Testis (tissue), 3 donors: ENCODE measurements around the gene GET4. TPM values are rescaled to one million over a fixed set of nuclear protein-coding genes. Genes with fewer than 3 reads are reported as not detected.

Experiments
- DNase-seq: peaks from one replicate; pipeline ENCODE4 v3.0.0-alpha.2; 2019
- H3K27ac ChIP-seq, 2 donors: fragments of 200-600 bp; sonication (generic); one replicate each; pipeline ENCODE4 v1.5.1; 2019
- H3K27me3 ChIP-seq: fragments of 200-600 bp; sonication (generic); one replicate; pipeline ENCODE4 v1.5.1; 2019
- H3K36me3 ChIP-seq: fragments of 200-600 bp; sonication (generic); one replicate; pipeline ENCODE4 v1.5.1; 2017; ENCODE audit warnings: low read depth; ENCODE audit errors: missing control alignments
- H3K4me1 ChIP-seq: fragments of 200-600 bp; sonication (generic); one replicate; pipeline ENCODE4 v1.5.1; 2019
- H3K4me3 ChIP-seq, 2 donors: fragments of 200-600 bp; sonication (generic); one replicate each; pipeline ENCODE4 v1.5.1; 2017 to 2019
- H3K9me3 ChIP-seq: fragments of 200-600 bp; sonication (generic); one replicate; pipeline ENCODE4 v1.5.1; 2017
- POLR2A ChIP-seq: fragments of 450-650 bp; IDR thresholded peaks from one replicate; pipeline ENCODE4 v1.6.1; 2017; ENCODE audit warnings: antibody characterized with exemption, mild to moderate bottlenecking, moderate library complexity
- WGBS, 2 donors: methylation state at CpG; one replicate each; pipeline ENCODE4 v1.1.5; 2018; 5-methylcytosine and 5-hydroxymethylcytosine counted together
- intact Hi-C: fragments of 100-400 bp; cut with DNase I; formaldehyde crosslinking; loops from one replicate; pipeline ENCODE4 v1.15.1; 2023; ENCODE audit warnings: low total_unique reads
- polyA plus RNA-seq: library from polyadenylated mRNA; stranded (reverse); fragments of 350-450 nt; fragmentation: Illumina TruSeq; extraction: RNeasy Lipid Tissue Mini Kit (QIAGEN cat#74804); gene quantifications from one replicate; pipeline ENCODE4 v1.2.3, GENCODE V29; 2014; ENCODE audit warnings: low read depth, low replicate concordance; ENCODE audit not compliant: insufficient read depth
- total RNA-seq, 2 donors: library from RNA; depleted of rRNA; stranded (reverse); fragments of >200 nt; gene quantifications; one replicate each; pipeline ENCODE4 v1.2.3, GENCODE V29; 2016
- TF ChIP-seq, protein P1 (sequence below), 3 experiments: fragments of 450-650 bp in 2 of 3; fragments of 200-600 bp in 1 of 3; sonication (generic) in 1 of 3; IDR thresholded peaks; one replicate each; pipeline ENCODE4 v1.5.1; 2016 to 2019; ENCODE audit warnings: antibody characterized with exemption in 3 of 3, mild to moderate bottlenecking in 2 of 3, moderate library complexity in 1 of 3

The GET4 gene
- total and polyA plus RNA-seq, 3 donors from 2014 or later: 89.0 to 141 (median 128) TPM

DNA sequence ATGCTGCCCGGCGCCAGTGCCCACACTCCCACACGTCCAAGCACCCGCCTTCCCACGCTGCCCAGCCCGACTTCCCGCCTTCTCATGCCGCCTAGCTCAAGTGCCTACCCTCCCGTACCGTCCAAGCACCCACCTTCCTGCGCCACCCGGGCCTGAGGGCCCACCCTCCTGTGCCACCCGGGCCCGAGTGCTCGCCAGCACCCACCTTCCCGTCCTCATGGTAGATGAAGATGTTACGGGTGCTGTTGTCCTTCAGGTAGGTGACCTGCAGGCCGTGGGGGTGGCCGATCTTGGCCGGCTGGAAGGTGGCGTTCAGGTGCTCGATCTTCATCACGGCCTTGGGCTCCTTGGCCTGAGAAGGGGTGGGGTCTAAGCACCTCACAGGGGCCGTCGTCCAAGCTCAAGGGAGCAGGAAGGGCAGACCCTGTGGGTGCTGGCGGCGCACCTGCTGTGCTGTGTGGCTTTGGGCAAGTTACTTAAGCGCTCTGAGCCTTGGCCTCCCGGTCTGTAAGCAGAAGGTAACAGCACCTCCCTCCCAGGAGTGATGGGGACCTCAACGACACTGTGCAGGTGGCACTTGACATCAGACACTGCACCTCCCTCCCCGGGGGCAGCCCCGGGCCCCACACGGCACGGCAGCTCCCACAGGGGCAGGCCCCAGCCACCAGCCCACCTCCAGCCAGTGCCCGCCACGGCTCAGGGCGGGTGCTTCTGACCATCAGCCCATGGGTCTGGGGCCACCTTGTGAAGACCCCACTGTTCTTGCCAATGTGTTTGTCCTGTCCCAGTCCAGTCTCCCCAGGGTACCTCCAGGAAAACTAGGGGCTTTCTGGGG lies 27.8 kb downstream of the GET4 start:
- peaks cover 9% of the 10 kb centered on the region for H3K4me1 ChIP-seq

DNA sequence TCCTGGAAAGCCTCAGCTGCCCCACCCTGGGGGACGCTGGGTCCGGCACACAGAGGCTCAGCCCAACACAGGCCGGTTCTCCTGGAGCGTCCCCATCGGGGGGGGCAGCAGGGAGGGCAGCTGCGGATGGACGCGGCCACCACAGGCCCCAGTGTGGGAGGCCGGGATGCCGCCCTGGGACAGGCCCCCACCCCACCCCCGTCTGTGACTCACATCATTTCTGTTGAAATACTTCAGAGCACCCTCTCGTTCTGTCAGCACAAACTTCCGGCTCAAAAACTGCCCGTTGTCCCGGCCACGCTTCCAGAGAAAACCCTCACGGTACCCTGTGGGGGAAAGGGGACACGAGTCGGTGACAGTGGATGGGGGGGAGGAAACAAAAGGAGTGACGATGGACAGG lies 28.5 kb downstream of the GET4 start:
- intact Hi-C loops: no loop called here
- H3K27me3 ChIP-seq: no peaks in the 10 kb centered on the region
- H3K4me3 ChIP-seq: no peak overlapping the region
- no peak for DNase-seq
- no peaks in the 10 kb centered on the region for H3K9me3 ChIP-seq
- H3K27ac ChIP-seq: no peak overlapping the region
- peaks cover 9% of the 10 kb centered on the region for H3K4me1 ChIP-seq
- TF ChIP-seq POLR2A: no peak
- TF ChIP-seq, protein P1, sequence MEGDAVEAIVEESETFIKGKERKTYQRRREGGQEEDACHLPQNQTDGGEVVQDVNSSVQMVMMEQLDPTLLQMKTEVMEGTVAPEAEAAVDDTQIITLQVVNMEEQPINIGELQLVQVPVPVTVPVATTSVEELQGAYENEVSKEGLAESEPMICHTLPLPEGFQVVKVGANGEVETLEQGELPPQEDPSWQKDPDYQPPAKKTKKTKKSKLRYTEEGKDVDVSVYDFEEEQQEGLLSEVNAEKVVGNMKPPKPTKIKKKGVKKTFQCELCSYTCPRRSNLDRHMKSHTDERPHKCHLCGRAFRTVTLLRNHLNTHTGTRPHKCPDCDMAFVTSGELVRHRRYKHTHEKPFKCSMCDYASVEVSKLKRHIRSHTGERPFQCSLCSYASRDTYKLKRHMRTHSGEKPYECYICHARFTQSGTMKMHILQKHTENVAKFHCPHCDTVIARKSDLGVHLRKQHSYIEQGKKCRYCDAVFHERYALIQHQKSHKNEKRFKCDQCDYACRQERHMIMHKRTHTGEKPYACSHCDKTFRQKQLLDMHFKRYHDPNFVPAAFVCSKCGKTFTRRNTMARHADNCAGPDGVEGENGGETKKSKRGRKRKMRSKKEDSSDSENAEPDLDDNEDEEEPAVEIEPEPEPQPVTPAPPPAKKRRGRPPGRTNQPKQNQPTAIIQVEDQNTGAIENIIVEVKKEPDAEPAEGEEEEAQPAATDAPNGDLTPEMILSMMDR (IDR thresholded peaks at IDR 0.05): no peak
- WGBS, 2 donors: 62 to 71% methylated on average over 15 to 20 of the region's 20 CpGs
- H3K36me3 ChIP-seq: no peaks in the 10 kb centered on the region

More for the DNA sequence above, 27.8 kb downstream of the GET4 start:
- Histone ChIP-seq H3K4me3 (no peak overlapping the region), H3K9me3 (no peaks in the 10 kb centered on the region), H3K27me3 (no peaks in the 10 kb centered on the region), H3K36me3 (no peaks in the 10 kb centered on the region), H3K27ac (no peak overlapping the region)
- intact Hi-C loops: no loop called here
- 84 to 89% methylated on average over 22 to 37 of the region's 37 CpGs for WGBS, 2 donors
- TF ChIP-seq, protein P1 (IDR thresholded peaks at IDR 0.05): no peak
- TF ChIP-seq POLR2A: no peak
- no peak for DNase-seq

DNA sequence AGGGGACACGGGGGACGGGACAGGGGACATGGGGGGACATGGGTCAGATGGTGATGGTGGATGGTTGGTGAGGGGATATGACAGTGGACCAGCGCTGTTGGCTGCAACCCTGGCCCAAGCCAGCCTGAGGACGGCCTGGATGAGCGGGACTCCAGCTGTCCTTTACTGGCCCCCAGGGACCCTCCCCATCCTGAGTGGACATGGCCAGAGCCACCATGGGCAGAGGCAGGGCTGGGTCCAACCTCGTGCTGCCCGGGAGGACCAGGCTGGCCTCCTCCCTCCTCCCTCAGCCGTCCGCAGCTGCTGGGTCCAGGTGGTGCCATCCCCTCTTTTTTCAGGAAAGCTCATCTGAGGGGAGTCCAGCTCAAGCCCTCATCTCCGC lies 30.4 kb downstream of the GET4 start:
- TF ChIP-seq, protein P1 (IDR thresholded peaks at IDR 0.05): no peak
- TF ChIP-seq POLR2A: no peak
- no peaks in the 10 kb centered on the region for H3K36me3 ChIP-seq
- DNase-seq: no peak
- H3K4me1 ChIP-seq: peaks cover 9% of the 10 kb centered on the region
- intact Hi-C loops: no loop called here
- WGBS, 2 donors: 67 to 73% methylated on average over 3 to 10 of the region's 10 CpGs
- no peaks in the 10 kb centered on the region for H3K9me3 ChIP-seq
- no peak overlapping the region for H3K27ac ChIP-seq
- H3K27me3 ChIP-seq: no peaks in the 10 kb centered on the region
- no peak overlapping the region for H3K4me3 ChIP-seq

DNA sequence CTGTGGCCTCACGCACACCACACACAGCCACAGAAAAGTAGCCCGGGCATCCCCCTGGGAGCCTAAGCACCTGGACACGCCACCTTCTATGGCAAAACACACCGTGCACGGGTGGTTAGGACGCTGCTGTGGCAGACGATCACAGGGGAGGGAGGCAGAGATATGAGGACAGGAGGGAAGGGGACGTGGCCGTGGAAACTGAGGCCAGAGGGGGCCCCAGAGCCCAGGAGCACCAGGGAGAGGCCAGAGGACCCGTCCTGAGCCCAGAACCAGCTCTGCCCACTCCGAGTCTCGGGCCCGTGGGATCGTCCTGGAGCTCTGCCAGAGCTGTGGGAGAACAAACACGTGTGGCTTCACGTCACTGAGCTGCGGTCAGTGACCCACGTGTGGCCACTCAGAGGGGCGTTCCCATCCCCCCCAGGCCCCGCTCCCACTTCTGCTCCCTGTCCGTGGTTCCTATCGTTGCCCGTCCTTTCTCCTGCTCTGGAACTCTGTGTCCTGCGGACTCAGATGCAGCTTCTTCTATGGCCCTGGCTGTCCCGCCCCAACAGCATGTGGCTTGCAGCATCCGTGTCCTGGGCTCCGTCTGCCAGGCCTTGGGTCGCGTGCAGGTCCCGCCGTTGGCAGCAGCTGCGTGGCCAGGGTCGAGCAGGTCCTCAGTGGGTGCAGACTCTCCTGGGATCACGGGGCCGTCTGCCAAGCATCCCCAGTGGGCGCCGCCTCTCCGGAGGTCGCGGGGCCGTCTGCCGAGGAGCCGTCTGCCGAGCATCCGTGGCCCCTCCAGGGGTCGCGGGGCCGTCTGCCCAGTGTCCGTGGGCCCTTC lies 31.0 kb downstream of the GET4 start:
- WGBS, 2 donors: 38 to 58% methylated on average over 5 to 48 of the region's 49 CpGs
- H3K27me3 ChIP-seq: no peaks in the 10 kb centered on the region
- TF ChIP-seq, protein P1 (IDR thresholded peaks at IDR 0.05): no peak
- no peak for TF ChIP-seq POLR2A
- intact Hi-C loops: no loop called here
- no peaks in the 10 kb centered on the region for H3K9me3 ChIP-seq
- H3K4me1 ChIP-seq: peaks cover 9% of the 10 kb centered on the region
- no peak overlapping the region for H3K4me3 ChIP-seq
- DNase-seq: peak; percentile 47
- H3K27ac ChIP-seq: no peak overlapping the region
- H3K36me3 ChIP-seq: no peaks in the 10 kb centered on the region
